Stomach smooth muscle (tissue), 2 donors: ENCODE results near the gene DAB1.

Source experiments
- H3K27ac ChIP-seq: one replicate; pipeline ENCODE4 v1.7.0; 2013; ENCODE audit warnings: mild to moderate bottlenecking, low read length, inconsistent platforms
- H3K27me3 ChIP-seq, 2 donors: one replicate each; pipeline ENCODE4 v1.7.0; 2013; ENCODE audit warnings: low read length in 2 of 2; ENCODE audit not compliant: insufficient read depth in 2 of 2, control insufficient read depth in 1 of 2
- H3K36me3 ChIP-seq, 2 donors: one replicate each; pipeline ENCODE4 v1.7.0; 2013; ENCODE audit warnings: low read length in 2 of 2; ENCODE audit not compliant: control insufficient read depth in 2 of 2, insufficient read depth in 2 of 2
- H3K4me1 ChIP-seq: one replicate; pipeline ENCODE4 v1.7.0; 2013; ENCODE audit warnings: low read length; ENCODE audit not compliant: control insufficient read depth, insufficient read depth
- H3K4me3 ChIP-seq, 2 donors: one replicate each; pipeline ENCODE4 v1.7.0; 2013; ENCODE audit warnings: low read length in 2 of 2
- H3K9ac ChIP-seq, 2 donors: one replicate each; pipeline ENCODE4 v1.7.0; 2013; ENCODE audit warnings: low read length in 2 of 2, mild to moderate bottlenecking in 1 of 2
- H3K9me3 ChIP-seq, 2 donors: one replicate each; pipeline ENCODE4 v1.7.0; 2013; ENCODE audit warnings: low read length in 2 of 2; ENCODE audit not compliant: control insufficient read depth in 2 of 2
- donor health status: healthy.
- donor health status: Pancreatic carcinoma.

DAB1 gene

DNA sequence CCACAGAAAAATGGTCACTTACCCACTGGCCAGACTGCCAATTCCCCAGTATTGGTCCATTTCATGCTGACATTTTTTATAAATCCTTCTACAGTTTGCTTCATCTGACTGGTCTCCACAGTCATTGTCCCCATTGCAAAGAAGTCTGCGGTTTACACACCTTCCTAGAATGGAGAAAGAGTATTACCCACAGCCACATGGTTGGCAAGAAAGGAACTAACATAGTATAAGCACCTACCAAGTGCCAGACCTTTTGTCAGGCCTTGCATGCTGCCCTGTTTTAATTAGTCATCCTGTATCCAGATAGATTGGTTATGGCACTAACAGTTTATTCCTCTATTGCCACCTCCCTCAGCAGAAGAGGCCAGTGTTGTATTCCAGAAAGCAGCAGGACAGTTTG lies 469.2 kb downstream of the DAB1 start:
- no peak overlapping the region for H3K4me3 ChIP-seq
- no peak overlapping the region for H3K27ac ChIP-seq
- H3K9me3 ChIP-seq, result peaks cover 0 to 3% of the 10 kb centered on the region in 2 donors
- H3K9ac ChIP-seq, result no peak overlapping the region
- no peaks in the 10 kb centered on the region for H3K36me3 ChIP-seq
- H3K27me3 ChIP-seq, result peaks cover 0 to 3% of the 10 kb centered on the region in 2 donors
- H3K4me1 ChIP-seq, result no peaks in the 10 kb centered on the region

DNA sequence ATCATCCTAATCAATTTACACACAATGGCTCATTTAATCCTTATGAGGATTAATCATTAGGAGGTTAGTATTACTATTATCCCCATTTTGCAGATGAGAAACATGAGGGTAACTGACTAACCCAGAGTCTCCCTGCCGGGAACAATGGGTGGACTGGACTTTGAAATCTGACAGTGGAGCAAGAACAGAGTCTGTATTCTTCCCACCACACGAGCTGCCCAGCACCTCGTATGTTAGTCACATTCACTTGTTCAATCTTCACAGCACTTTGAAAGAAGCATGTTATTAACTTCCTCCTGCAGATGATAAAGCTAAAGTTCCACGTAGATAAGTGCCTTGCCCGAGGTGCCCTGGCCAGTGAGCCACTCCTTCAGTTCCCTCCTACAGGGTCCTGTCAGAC lies 470.5 kb downstream of the DAB1 start:
- no peaks in the 10 kb centered on the region for H3K9me3 ChIP-seq
- H3K9ac ChIP-seq, result no peak overlapping the region
- no peak overlapping the region for H3K4me3 ChIP-seq
- H3K27ac ChIP-seq, result no peak overlapping the region
- H3K27me3 ChIP-seq, result peaks cover 0 to 3% of the 10 kb centered on the region in 2 donors
- no peaks in the 10 kb centered on the region for H3K4me1 ChIP-seq
- H3K36me3 ChIP-seq, result no peaks in the 10 kb centered on the region

DNA sequence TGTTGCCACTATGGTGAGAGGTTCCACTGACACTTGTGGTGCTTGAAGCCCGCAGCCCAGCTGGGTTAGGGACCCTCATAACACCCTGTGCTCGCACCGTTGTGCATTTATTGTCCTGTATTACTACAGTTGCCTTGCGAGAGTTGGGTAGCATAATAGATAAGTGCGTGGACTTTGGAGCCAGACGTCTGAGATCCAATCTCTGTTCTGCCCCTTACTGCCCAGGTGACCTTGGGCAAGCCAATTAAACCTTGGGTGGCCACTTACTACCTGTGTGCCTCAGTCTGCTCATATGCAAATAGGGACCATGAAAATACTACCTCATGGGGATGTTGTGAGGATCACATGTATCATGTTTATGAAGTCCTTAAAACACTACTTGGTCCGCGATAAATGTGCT lies 471.4 kb downstream of the DAB1 start:
- no peak overlapping the region for H3K27ac ChIP-seq
- H3K9me3 ChIP-seq, result no peaks in the 10 kb centered on the region
- peaks cover 0 to 3% of the 10 kb centered on the region in 2 donors for H3K27me3 ChIP-seq
- H3K9ac ChIP-seq, result no peak overlapping the region
- no peaks in the 10 kb centered on the region for H3K36me3 ChIP-seq
- H3K4me1 ChIP-seq, result no peaks in the 10 kb centered on the region
- no peak overlapping the region for H3K4me3 ChIP-seq

DNA sequence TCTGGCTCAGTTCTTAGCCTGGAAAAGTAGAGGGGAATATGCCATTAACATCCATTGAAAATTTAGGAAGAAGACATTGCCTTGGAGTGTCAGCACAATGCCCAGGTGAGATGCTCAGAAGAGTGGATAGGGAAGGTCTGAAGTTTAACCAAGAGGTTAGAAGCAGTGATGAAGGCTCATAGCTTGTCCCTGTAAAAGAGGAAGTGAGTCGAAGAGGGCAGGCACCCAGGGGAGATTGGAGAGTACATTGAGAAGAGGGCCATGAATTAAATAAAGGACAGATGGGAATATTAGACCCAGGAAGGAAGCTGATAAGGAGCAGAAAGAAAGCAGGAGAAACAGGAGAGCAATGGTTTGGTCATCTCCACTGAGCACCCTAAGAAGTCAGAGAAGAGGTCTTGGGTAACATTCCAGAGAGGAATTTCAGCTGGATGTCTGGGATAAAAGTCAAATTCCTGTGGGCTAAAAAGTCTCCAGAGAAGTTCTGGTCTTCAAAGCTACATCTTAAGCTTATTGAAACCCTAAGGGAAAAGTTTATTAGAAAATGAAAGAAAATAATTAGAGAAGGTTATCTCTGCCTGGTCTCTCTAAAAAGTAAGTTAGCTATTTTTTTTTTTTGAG lies 475.3 kb downstream of the DAB1 start:
- no peaks in the 10 kb centered on the region for H3K36me3 ChIP-seq
- no peaks in the 10 kb centered on the region for H3K4me1 ChIP-seq
- H3K9ac ChIP-seq, result no peak overlapping the region
- no peak overlapping the region for H3K4me3 ChIP-seq
- no peak overlapping the region for H3K27ac ChIP-seq
- peaks cover 0 to 3% of the 10 kb centered on the region in 2 donors for H3K27me3 ChIP-seq
- H3K9me3 ChIP-seq, result no peaks in the 10 kb centered on the region
